Gastrocnemius medialis (tissue), 4 donors: Measurements from ENCODE around the gene CPLX1.

Experiments
- POLR2A ChIP-seq, 2 donors: fragments of 450-650 bp; IDR thresholded peaks; one replicate each; pipeline ENCODE4 v1.6.1; 2017; ENCODE audit warnings: antibody characterized with exemption in 2 of 2, mild to moderate bottlenecking in 2 of 2, moderate library complexity in 2 of 2
- TF ChIP-seq, protein P1 (sequence below), 5 experiments: fragments of 450-650 bp in 3 of 5; fragments of 200-600 bp in 2 of 5; sonication (generic) in 2 of 5; IDR thresholded peaks in 4 of 5; conservative IDR thresholded peaks in 1 of 5; 1 replicate in 4 of 5; 2 replicates in 1 of 5; pipeline ENCODE4 v1.5.1; 2016 to 2019; ENCODE audit warnings: antibody characterized with exemption in 5 of 5, mild to moderate bottlenecking in 3 of 5, moderate library complexity in 3 of 5

DNA sequence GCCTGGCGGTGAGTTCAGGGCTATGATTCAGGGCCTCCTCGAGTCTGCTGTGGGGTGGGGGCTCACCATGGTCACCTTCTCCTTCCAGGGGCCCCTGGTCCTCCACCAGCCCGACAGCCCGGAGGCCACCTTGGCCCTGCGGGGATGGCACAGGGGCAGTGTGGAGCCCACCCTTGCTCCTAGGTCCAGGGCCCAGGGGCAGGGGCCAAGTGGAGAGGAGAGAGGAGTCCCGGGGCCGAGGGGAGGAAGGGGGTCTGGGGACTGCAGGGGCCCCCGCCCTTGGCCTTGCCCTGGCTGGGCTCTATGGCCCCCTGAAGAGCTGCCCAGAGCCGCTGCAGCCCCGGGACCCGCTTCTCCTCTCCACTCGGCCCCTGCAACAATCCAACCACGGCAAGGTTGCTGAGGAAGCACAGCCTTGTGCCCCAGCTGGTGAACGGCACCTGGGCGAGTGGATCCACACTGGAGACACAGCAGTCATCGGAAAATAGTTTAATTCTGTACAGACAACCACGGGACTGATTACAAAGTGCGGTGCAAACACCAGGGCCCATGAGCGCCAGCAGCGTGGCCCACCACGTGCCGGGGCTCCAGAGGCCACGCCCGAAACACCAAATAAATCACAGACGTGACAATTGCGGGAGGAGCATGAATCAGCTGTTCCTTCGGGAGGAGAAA, 23.0 kb upstream of the CPLX1 start:
- TF ChIP-seq, protein P1, sequence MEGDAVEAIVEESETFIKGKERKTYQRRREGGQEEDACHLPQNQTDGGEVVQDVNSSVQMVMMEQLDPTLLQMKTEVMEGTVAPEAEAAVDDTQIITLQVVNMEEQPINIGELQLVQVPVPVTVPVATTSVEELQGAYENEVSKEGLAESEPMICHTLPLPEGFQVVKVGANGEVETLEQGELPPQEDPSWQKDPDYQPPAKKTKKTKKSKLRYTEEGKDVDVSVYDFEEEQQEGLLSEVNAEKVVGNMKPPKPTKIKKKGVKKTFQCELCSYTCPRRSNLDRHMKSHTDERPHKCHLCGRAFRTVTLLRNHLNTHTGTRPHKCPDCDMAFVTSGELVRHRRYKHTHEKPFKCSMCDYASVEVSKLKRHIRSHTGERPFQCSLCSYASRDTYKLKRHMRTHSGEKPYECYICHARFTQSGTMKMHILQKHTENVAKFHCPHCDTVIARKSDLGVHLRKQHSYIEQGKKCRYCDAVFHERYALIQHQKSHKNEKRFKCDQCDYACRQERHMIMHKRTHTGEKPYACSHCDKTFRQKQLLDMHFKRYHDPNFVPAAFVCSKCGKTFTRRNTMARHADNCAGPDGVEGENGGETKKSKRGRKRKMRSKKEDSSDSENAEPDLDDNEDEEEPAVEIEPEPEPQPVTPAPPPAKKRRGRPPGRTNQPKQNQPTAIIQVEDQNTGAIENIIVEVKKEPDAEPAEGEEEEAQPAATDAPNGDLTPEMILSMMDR (IDR thresholded peaks at IDR 0.05 in 4 of 5, conservative IDR thresholded peaks at IDR 0.05 in 1 of 5): no peak
- no peak for TF ChIP-seq POLR2A (IDR thresholded peaks at IDR 0.05)
